HG03103 (cell line): ENCODE measurements around the gene TMCC2.
"Not testable (repeated sequence)": the region's sequence is repeated elsewhere in the genome, so short reads cannot be mapped to it uniquely, and the experiment has no call there.

Experiments
- ATAC-seq: cut with Tn5 transposase; IDR thresholded peaks from one replicate; pipeline ENCODE4 v1.9.1; 2021; ENCODE audit warnings: low read depth; ENCODE audit not compliant: unreplicated experiment

Gene TMCC2

DNA sequence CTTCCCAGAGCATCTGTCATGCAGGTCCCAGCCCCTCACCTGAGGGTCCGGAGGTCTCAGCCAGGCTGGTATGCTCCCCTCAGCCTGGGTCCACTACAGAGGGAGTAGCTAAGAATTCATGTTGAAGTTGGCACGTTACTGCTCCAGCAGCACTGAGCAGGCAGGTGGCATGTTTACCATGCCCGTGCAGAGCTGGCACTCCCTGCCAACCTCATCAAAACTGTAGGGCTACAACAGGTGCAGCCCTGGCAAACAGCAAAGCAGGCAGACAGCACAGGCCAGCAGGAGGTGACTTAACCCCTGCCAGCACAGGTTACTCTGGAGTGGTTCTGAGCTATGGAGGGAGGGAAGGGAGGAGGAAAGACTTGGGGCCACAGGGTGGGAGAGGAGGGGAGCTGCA is 47.4 kb downstream of the TMCC2 start:
- no peak for ATAC-seq

DNA sequence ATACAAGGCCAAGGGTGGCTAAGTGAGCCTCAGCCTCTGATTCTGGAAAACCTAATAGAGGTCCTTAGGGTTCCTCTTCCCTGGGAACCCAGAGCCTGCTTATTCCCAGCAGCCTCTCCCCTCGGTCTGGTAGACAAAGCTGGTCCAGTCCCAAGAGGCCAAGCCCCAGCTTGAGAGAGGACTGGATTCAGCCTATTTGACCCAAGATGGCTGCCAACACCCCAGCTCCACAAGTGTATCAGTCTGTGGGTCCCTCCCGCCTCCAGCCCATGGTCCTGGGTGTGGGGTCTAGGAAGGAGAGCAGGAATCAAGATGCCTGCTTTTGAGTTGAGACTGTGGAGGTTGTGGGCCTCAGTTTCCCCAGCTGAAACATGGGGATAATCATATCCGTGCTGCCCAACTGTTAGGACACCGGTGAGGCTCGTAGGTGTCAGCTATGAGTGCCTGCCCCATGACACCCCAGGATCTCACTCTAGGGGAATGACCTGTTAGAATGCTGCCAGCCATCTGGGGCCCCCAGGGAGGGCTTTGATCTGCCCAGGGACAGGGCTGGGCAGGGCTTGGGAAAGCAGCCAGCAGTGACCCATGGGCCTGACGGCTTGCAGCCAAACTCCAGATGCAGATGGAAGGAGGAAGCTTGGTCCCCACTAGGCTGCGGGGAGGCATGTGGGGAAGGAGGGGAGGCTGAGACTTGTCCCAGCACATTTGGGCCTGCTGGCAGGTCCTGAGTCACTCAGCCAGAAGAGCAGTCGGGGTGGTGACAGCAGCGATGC is 48.4 kb downstream of the TMCC2 start:
- no peak for ATAC-seq

DNA sequence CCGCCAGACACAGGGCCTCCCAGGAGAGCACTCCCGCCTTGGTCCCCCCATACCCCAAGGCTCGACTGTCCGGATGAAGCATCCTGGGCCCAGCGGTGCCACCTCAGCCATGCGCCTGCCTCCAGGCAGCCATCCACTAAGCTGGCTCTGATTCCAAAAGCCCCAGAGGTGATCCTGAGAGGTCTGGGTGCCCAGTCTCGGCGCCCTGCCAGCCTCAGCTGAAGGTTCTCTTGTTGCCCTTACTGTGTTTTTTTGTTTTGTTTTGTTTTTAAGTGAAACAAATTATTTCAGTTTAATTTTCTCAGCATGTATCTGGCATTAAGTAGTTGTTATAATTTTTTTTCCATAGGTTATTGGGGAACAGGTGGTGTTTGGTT is 48.9 kb downstream of the TMCC2 start:
- ATAC-seq: no peak

GRCh38 chr1:205279986-205280385 is 52.2 kb downstream of the TMCC2 start:
- ATAC-seq: no peak

DNA sequence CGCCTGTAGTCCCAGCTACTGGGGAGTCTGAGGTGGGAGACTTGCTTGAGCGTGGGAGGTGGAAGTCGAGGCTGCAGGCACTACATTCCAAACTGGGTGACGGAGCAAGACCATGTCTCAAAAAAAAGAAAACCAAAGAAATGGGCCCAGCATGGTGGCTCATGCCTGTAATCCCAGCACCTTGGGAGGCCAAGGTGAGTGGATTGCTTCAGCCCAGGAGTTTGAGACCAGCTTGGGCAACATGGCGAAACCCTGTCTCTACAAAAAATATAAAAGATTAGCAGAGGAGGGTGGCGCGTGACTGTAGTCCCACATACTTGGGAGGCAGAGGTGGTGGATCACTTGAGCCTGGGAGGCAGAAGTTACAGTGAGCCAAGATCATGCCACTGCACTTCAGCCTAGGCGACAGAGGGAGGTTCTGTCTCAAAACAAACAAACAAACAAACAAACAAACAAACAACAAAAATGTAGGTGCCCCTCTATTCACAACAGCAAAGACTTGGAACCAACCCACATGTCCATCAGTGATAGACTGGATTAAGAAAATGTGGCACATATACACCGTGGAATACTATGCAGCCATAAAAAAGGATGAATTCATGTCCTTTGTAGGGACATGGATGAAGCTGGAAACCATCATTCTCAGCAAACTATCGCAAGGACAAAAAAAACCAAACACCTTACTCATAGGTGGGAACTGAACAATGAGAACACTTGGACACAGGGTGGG is 53.1 kb downstream of the TMCC2 start:
- ATAC-seq: not testable (repeated sequence)

DNA sequence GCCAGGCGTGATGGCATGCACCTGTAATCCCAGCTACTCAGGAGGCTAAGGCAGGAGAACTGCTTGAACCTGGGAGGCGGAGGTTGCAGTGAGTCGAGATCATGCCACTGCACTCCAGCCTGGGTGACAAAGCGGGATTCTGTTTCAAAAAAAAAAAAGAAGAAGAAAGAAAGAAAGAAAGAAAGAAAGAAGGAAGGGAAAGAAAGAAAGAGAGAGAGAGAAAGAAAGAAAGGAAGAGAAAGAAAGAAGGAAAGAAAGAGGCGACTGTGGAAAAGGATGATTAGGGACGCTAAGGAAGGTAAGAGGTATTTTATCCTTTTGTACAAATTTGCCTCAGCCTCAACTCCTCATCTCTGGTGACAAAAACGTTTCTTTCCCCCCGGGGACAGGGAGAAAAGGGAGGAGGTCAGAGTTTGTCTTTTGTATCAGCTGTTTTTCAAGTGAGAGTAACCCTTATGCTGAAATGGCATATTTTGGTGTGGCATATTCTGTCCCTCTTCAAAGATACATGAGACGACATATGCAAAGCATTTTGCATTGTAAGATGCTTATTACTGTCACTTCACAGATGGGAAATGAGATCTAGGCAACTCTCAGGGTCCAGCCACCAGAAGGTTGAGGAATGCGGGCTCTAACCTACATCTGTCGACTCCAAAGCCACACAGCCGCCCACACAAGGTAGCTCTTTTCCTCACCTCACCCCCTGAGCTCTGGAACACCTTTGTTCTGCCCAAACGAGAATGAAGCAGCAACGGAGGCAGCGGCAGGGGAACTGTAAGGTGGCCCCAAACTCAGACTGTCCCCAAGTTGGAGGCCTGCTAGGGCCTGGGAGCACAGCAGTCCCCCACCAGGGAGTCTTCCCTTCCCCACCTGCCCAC is 55.8 kb downstream of the TMCC2 start:
- ATAC-seq: no peak

GRCh38 chr1:205284420-205285144 is 56.8 kb downstream of the TMCC2 start:
- no peak for ATAC-seq

DNA sequence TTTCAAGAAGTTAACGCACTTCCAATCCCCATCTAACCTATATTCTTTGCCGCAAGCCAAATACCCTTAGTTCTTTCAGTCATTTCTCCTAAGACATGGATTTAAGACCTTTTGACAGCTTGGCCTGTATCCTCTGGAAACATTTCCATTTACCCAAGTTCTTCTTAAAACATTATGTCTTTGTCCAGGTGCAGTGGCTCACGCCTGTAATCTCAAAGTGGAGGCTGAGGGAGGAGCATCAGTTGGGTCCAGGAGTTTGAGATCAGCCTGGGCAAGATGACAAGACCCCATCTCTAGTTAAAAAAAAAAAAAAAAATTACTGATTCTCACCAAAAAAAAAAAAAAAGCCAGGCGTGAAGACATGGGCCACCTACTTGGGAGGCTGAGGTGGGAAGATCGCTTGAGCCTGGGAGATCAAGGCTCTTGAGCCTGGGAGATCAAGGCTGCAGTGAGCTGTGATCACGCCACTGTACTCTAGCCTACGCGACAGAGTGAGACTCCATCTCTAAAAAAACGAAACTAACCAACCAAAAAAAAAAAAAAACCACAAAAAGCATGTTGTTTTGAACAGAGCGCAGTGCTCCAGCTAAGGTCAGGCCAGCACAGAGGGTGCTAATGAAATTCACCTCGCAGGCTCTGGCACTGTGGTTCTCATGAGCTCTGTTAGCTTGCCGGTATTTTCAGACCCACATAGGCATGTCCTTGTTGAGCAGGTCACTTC is 57.8 kb downstream of the TMCC2 start:
- no peak for ATAC-seq

GRCh38 chr1:205286335-205286950 is 58.7 kb downstream of the TMCC2 start:
- ATAC-seq: no peak

DNA sequence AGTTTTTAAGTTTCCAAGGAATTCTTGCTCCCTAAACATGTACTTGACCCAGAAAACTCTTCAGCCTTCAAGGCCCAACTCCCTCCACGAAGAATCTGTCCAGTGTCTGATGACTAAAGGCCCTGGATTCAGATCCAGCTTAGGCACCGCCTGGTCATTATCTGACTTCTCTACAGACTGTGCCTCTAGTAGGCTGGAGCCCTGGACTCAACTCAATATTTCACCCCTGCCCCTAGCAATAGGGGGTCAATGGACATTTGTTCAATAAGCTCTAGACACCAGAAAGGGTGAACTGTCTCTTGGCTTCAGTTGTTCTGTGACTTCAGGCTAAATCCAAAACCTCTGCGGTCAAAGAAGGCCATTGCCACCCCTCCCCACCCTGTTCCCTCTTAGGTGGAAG is 59.3 kb downstream of the TMCC2 start:
- ATAC-seq: no peak

GRCh38 chr1:205287767-205288559 is 60.2 kb downstream of the TMCC2 start:
- peak; percentile 65 for ATAC-seq

GRCh38 chr1:205291596-205291995 is 63.9 kb downstream of the TMCC2 start:
- ATAC-seq: no peak

DNA sequence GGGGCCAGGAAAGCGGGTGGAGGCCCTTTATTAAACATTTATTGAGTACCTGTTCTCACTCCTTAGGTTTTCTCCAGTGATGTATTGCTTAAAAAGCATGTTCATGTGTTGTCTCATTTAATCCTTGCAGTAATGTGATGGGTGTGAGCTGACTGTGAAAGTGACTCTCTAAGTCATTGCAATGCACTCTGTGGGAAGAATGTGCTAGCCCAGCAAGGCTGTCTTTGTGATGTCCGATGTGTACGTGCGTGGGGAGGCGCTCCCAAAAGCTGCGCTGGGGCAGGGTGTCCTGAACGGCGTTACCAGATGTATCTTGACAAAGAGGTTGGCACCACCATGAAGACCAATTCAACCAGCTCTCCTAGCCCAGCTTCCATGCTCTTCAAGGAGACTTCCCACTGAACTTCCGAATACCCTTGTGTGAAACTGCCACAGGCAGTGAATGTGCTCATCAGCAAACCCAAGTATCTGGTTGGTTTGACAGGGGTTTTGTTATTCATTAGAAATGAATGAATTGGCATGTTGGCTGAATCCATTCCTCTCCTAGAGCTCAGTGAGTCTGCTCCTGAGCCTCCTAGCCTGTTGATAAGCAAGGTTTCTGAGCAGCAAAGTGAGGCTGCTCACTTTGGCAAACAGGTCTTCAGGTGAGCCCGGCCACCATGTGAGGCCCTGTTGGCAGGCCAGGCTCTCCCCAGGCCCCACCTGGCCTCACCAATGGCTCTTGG is 65.8 kb downstream of the TMCC2 start:
- ATAC-seq: no peak

DNA sequence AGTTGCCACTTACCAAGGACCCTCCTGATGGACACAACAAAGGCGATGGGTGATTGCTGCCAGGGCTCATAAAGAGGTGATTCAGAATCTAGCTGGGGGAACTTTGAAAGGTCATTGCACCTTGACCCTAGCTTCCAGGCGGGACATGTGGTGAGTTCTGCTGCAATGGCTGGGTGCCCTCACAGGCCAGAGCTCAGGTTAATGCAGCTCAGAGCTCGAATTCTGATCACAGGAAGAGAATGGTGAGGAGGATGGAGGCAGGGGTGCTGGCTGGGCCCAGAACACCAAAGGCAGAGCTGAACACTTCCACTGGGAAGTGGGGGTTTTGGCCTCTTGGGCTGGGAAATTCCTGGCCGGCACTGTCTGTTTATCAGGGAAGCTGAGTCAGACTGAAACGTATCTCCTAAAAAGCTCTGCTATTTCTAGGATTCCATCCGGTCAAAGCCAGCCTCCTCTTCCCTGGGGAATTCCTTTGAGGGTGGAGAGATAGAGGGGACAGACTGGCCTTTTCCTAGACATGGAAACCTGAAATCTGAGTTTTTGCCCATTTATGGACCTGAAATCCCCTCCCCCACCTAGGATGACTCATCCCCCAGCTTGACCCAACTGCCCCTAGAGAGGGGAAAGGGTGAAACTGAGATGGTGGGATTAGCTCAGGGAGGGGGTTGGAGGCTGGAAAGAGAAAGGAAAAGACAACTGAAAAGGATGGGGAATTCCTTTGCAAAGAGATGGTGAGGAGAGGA is 66.6 kb downstream of the TMCC2 start:
- no peak for ATAC-seq

- ATAC-seq: no peak
Observed at GRCh38 chr1:205294934-205295333, 67.2 kb downstream of the TMCC2 start.

DNA sequence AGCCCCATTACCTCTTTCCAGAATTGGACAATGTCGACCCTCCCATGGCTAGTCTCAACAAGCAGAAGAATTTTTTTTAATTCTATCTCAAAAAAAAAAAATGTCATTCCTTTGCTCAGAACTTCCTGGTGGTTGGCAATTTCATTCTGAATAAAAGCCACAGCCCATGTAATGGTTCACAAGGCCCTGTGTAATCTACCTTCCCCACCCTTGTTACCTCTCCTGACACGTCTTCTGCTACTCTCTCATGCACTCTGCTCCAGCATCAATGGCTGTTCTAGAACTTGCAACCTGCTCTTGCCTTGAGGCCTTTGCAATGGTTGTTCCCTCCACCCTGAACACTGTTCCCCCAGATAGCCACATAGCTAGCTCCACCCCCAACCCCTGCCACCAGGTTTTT is 68.4 kb downstream of the TMCC2 start:
- ATAC-seq: no peak

GRCh38 chr1:205297546-205298177 is 69.9 kb downstream of the TMCC2 start:
- not testable (repeated sequence) for ATAC-seq
